Progenitor cell of endocrine pancreas (in vitro differentiated cells): Measurements from ENCODE around the gene RNFT2. TPM values are rescaled to one million over a fixed set of nuclear protein-coding genes. Genes with fewer than 3 reads are reported as not detected.

Experiments
- DNase-seq: peaks from one replicate; pipeline ENCODE4 v3.0.0; 2021; ENCODE audit warnings: low spot score; ENCODE audit not compliant: unreplicated experiment
- H3K27ac Mint-ChIP-seq: 2 replicates; pipeline ENCODE4 v1.8.0; 2021; ENCODE audit warnings: mild to moderate bottlenecking, moderate library complexity, mixed read lengths
- H3K27me3 Mint-ChIP-seq: 2 replicates; pipeline ENCODE4 v1.8.0; 2021; ENCODE audit warnings: mixed read lengths
- H3K36me3 Mint-ChIP-seq: 2 replicates; pipeline ENCODE4 v1.8.0; 2022; ENCODE audit warnings: mixed read lengths; ENCODE audit not compliant: insufficient read depth
- H3K4me1 Mint-ChIP-seq: 2 replicates; pipeline ENCODE4 v1.8.0; 2021; ENCODE audit warnings: low read depth, mixed read lengths
- H3K4me3 Mint-ChIP-seq: 2 replicates; pipeline ENCODE4 v1.8.0; 2021; ENCODE audit warnings: low read depth, mild to moderate bottlenecking, moderate library complexity, mixed read lengths
- H3K9me3 Mint-ChIP-seq: 2 replicates; pipeline ENCODE4 v1.8.0; 2021; ENCODE audit warnings: low read depth, mixed read lengths
- total RNA-seq: library from RNA; stranded (reverse); gene quantifications from 2 replicates; pipeline ENCODE4 v1.2.1, GENCODE V29; 2021
- TF ChIP-seq, protein P1 (sequence below): fragments of 200-600 bp; sonication (generic); IDR thresholded peaks from one replicate; pipeline ENCODE4 v1.5.0; 2021; ENCODE audit warnings: antibody characterized with exemption, mild to moderate bottlenecking; ENCODE audit not compliant: unreplicated experiment

The RNFT2 gene
- total RNA-seq, 1 donor from 2014 or later: 32.1 TPM

DNA sequence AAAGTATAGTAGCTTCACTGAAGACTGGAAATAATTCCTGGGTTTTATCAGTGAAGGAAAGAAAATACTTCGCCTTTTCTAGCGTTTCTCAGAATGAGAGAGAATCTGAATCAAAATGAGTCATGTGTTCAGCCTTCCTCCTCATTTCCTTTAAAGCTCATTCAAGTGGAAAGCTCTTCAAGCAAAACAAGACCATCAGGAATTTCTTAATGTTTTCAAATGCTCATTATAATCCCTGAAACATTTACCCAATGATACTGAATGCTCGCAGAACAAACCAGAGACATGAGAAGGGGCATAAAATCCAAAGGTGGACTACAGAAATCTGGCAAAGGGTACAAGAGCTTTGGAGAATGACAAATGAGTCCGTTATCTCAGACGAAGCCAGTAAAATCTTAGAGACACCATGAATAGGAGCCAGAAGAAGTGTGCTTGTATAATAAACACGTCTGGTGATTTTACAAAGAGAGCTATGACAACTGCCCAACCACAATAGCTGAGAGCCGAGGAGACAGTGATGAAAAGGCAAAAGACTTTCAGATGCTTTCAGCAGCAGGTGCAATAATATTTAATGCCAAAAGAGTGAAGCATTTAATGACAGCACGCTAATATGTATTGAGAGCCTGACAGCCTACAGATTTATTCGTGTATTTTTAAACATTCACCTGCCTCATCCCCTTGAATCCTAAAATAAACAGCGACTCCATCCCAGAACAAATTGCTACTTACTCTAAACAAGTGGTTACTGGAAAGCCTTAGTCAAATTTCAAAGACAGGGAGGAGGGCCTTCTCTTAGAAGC, 19.3 kb upstream of the RNFT2 start:
- Mint-ChIP-seq H3K36me3 (peaks cover 17% of the 10 kb centered on the region), H3K4me1 (peaks cover 12% of the 10 kb centered on the region), H3K27me3 (no peaks in the 10 kb centered on the region), H3K4me3 (no peak overlapping the region), H3K9me3 (no peaks in the 10 kb centered on the region), H3K27ac (no peak overlapping the region)
- TF ChIP-seq, protein P1, sequence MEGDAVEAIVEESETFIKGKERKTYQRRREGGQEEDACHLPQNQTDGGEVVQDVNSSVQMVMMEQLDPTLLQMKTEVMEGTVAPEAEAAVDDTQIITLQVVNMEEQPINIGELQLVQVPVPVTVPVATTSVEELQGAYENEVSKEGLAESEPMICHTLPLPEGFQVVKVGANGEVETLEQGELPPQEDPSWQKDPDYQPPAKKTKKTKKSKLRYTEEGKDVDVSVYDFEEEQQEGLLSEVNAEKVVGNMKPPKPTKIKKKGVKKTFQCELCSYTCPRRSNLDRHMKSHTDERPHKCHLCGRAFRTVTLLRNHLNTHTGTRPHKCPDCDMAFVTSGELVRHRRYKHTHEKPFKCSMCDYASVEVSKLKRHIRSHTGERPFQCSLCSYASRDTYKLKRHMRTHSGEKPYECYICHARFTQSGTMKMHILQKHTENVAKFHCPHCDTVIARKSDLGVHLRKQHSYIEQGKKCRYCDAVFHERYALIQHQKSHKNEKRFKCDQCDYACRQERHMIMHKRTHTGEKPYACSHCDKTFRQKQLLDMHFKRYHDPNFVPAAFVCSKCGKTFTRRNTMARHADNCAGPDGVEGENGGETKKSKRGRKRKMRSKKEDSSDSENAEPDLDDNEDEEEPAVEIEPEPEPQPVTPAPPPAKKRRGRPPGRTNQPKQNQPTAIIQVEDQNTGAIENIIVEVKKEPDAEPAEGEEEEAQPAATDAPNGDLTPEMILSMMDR: no peak
- DNase-seq: no peak

DNA sequence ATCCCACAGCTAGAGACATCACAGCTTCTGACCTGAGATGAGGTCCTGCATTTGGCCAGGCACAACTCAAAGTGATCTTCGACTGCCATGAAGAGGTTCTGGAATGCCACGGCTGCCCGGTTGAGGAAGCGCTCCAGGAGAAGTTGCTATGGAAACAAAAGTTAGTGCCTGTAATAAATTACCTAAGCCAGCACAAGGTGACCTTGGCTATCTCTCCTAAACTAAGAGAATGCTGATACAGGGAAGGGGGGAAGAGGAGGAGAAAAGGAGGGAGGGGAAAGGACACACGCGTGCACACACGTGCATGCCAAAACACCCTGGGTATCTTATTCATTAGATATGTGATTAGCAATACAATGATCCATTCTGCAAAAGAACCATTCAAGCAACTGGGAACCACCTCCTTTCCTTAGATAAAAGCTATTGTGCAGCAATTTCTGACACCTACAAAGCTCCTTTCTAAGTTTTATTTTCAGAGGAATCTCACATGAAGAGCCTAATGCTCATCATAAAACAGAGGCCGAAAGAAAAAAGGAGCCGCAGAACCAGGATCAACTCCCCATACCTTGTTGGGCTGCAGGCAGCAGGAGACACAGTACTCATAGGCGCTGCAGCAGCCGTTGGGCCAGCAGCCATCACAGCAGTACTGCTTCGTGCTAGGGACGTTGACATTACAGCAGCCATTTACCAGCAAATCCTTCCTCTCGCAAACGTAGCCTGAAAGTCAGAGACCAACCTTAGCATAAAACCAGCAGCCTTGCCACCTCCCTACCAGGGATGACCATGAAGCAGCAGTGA, 18.2 kb upstream of the RNFT2 start:
- no peak for DNase-seq
- Mint-ChIP-seq H3K27ac (peak overlapping the region; percentile 22), H3K4me3 (no peak overlapping the region), H3K27me3 (no peaks in the 10 kb centered on the region), H3K4me1 (peaks cover 12% of the 10 kb centered on the region), H3K9me3 (no peaks in the 10 kb centered on the region), H3K36me3 (peaks cover 17% of the 10 kb centered on the region)
- TF ChIP-seq, protein P1: no peak

DNA sequence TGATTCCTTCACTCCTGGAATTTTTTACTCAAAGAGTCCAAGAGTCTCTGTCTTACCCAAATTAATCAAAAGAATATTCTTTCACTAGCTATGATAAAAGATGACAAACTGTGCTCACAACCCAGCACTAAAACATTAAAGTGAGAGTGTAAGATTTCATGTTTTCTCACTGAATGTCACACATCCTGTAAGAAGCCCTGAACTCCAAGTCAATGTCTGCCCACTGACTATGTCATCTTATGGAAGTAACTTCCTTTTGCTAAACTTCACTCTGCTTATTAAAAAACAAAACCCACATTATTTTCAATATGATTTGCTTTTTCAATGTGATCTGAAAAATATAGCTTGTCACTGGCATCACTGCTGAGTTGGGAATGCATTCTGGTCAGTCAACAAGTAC, 15.9 kb upstream of the RNFT2 start:
- Mint-ChIP-seq H3K27me3 (no peaks in the 10 kb centered on the region), H3K4me1 (peaks cover 25% of the 10 kb centered on the region), H3K9me3 (no peaks in the 10 kb centered on the region), H3K36me3 (peaks cover 13% of the 10 kb centered on the region), H3K4me3 (no peak overlapping the region), H3K27ac (no peak overlapping the region)
- DNase-seq: no peak
- TF ChIP-seq, protein P1: no peak

DNA sequence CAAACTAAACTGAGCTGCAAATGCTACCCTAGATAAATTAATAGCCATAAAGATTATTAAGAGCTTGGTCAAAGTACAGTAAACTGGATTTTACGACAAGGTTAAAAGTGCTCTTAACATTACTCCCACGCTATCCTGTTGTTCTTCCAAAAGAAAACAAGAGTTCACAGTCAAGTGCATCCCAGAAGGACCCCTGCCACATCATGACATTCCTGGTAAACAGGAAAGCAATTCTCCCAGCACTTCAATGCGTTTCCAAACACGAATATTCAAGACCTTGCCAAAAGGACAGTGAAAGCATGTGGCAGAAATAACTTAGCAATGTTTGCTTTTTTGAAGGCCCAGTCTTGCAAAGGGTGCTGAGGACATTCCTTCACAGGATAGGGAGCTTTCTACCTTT, 11.4 kb upstream of the RNFT2 start:
- Mint-ChIP-seq H3K4me1 (peaks cover 27% of the 10 kb centered on the region), H3K36me3 (peaks cover 10% of the 10 kb centered on the region), H3K27ac (no peak overlapping the region), H3K27me3 (no peaks in the 10 kb centered on the region), H3K4me3 (no peak overlapping the region), H3K9me3 (no peaks in the 10 kb centered on the region)
- TF ChIP-seq, protein P1: no peak
- DNase-seq: no peak

DNA sequence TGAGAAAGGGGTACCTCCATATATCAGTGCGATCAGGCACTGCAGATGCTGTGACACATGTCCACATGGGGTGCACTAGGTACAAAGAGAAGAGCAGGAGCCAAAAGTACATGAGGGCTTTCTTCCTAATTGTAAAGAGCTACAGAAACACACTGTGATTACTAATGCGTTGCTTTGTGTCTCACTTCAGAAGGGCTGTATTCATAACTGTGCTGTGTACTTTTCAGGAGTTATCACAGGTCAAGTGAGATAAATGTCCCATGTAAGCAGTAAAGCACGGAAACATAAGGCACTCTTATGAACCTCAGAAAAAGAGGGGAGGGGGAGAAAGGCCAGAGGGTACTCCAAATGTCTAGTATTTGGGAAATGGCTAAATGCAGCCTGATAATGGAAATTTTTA, 10.9 kb upstream of the RNFT2 start:
- no peak for DNase-seq
- H3K9me3 Mint-ChIP-seq: no peaks in the 10 kb centered on the region
- H3K4me1 Mint-ChIP-seq: peaks cover 29% of the 10 kb centered on the region
- H3K4me3 Mint-ChIP-seq: no peak overlapping the region
- peaks cover 14% of the 10 kb centered on the region for H3K36me3 Mint-ChIP-seq
- TF ChIP-seq, protein P1: no peak
- H3K27ac Mint-ChIP-seq: peak overlapping the region; percentile 13
- H3K27me3 Mint-ChIP-seq: no peaks in the 10 kb centered on the region
